Mammary epithelial cell (primary cell): Measurements from ENCODE around the gene TNFRSF18.

Source experiments
- CTCF ChIP-seq, 2 donors: IDR thresholded peaks in 1 of 2; conservative IDR thresholded peaks in 1 of 2; 2 replicates each; pipeline ENCODE4 v1.5.1; 2011 to 2012; ENCODE audit warnings: inconsistent platforms in 2 of 2, low read length in 2 of 2, mild to moderate bottlenecking in 2 of 2, control low read depth in 1 of 2, low read depth in 1 of 2; ENCODE audit not compliant: insufficient read depth in 1 of 2; ENCODE audit errors: extremely low read depth in 1 of 2
- EZH2 ChIP-seq: IDR thresholded peaks from 2 replicates; pipeline ENCODE4 v1.6.1; 2012; ENCODE audit warnings: low read length, inconsistent platforms, borderline replicate concordance

- TF ChIP-seq CTCF (conservative IDR thresholded peaks at IDR 0.05 in 1 of 2, IDR thresholded peaks at IDR 0.05 in 1 of 2; ENCODE audit: extremely low read depth in 1 of 2, insufficient read depth in 1 of 2, low read depth in 1 of 2, low read length in 2 of 2) = no peak
- no peak for TF ChIP-seq EZH2
Measured at GRCh38 chr1:1221887-1222574, 15.6 kb upstream of the TNFRSF18 start.
